ENCODE data around the gene CD209. TPM values are rescaled to one million over a fixed set of nuclear protein-coding genes. Genes with fewer than 3 reads are reported as not detected.
"Not testable (repeated sequence)": the region's sequence is repeated elsewhere in the genome, so short reads cannot be mapped to it uniquely, and the experiment has no call there.

Gene CD209
- total RNA-seq, 1 donor from 2014 or later = not detected

DNA sequence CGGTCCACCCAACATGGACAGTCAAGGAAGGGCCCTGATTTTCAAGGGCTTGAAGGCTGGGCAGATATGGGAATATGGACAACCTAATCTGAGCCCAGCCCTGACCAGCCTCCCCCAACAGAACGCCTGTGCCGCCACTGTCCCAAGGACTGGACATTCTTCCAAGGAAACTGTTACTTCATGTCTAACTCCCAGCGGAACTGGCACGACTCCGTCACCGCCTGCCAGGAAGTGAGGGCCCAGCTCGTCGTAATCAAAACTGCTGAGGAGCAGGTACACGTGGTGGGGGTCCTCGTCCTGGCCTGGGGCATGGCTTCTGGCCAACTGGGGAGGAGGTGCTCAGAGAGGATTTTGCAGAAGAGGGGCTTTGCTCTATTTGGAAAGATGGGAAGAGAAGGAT lies 19.2 kb upstream of the CD209 start:
- Histone ChIP-seq H2AFZ (replicated peaks) (no peak overlapping the region), H3K4me1 (no peaks in the 10 kb centered on the region), H3K9me3 (ENCODE audit: low read depth) (no peaks in the 10 kb centered on the region), H3K27me3 (peaks cover 11% of the 10 kb centered on the region), H3K36me3 (no peaks in the 10 kb centered on the region), H3K9ac (no peak overlapping the region), H3K4me2 (no peak overlapping the region), H3K4me3 (no peak overlapping the region), H3K79me2 (ENCODE audit: low read depth) (no peaks in the 10 kb centered on the region), H4K20me1 (ENCODE audit: low read depth) (no peaks in the 10 kb centered on the region), H3K27ac (no peak overlapping the region), H3F3A (ENCODE audit: low read depth) (no peaks in the 10 kb centered on the region)
- Mint-ChIP-seq H3K27me3 (ENCODE audit: insufficient read depth, low read depth) (peaks cover 10% of the 10 kb centered on the region), H3K27ac (no peak overlapping the region), H3K4me3 (no peak overlapping the region), H3K4me1 (no peaks in the 10 kb centered on the region), H3K36me3 (no peaks in the 10 kb centered on the region), H3K9me3 (peaks cover 12% of the 10 kb centered on the region)
- TF ChIP-seq EZH2phosphoT487 (IDR thresholded peaks at IDR 0.05) = no peak
- TF ChIP-seq, protein P1, sequence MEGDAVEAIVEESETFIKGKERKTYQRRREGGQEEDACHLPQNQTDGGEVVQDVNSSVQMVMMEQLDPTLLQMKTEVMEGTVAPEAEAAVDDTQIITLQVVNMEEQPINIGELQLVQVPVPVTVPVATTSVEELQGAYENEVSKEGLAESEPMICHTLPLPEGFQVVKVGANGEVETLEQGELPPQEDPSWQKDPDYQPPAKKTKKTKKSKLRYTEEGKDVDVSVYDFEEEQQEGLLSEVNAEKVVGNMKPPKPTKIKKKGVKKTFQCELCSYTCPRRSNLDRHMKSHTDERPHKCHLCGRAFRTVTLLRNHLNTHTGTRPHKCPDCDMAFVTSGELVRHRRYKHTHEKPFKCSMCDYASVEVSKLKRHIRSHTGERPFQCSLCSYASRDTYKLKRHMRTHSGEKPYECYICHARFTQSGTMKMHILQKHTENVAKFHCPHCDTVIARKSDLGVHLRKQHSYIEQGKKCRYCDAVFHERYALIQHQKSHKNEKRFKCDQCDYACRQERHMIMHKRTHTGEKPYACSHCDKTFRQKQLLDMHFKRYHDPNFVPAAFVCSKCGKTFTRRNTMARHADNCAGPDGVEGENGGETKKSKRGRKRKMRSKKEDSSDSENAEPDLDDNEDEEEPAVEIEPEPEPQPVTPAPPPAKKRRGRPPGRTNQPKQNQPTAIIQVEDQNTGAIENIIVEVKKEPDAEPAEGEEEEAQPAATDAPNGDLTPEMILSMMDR (IDR thresholded peaks at IDR 0.05) = no peak
- no peak for TF ChIP-seq EZH2 (IDR thresholded peaks at IDR 0.05)
- DNase-seq (ENCODE audit: low spot score) = no peak

DNA sequence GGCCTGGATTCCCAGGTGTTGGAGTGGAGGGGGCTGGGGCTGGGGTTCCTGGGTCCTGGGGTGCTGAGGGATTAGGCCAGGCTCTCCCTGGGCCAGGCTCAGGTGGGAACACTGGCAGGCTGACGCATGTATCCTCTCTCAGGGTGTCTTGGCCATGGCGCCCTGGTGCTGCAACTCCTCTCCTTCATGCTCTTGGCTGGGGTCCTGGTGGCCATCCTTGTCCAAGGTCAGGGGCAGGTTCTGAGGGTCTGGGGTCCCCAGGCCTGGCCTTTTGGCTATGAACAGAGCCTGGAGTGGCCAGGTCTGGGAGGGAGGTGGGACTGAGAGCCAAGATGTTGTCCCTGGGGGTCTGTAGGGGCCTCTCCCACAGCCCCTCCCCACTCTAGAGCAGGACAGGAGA lies 17.7 kb upstream of the CD209 start:
- H2AFZ ChIP-seq (replicated peaks); H3K9ac ChIP-seq; H3K27ac ChIP-seq; H3K9me3 ChIP-seq (ENCODE audit: low read depth); H3K4me1 Mint-ChIP-seq; H3K4me1 ChIP-seq; H3K36me3 Mint-ChIP-seq; H3K4me2 ChIP-seq; H3K27ac Mint-ChIP-seq; H3F3A ChIP-seq (ENCODE audit: low read depth); H3K36me3 ChIP-seq; H3K4me3 ChIP-seq; DNase-seq (ENCODE audit: low spot score); H3K4me3 Mint-ChIP-seq; H3K79me2 ChIP-seq (ENCODE audit: low read depth); H4K20me1 ChIP-seq (ENCODE audit: low read depth): not testable (repeated sequence)
- Mint-ChIP-seq H3K9me3 (peaks cover 19% of the 10 kb centered on the region), H3K27me3 (ENCODE audit: insufficient read depth, low read depth) (peaks cover 13% of the 10 kb centered on the region)
- peaks cover 11% of the 10 kb centered on the region for H3K27me3 ChIP-seq

DNA sequence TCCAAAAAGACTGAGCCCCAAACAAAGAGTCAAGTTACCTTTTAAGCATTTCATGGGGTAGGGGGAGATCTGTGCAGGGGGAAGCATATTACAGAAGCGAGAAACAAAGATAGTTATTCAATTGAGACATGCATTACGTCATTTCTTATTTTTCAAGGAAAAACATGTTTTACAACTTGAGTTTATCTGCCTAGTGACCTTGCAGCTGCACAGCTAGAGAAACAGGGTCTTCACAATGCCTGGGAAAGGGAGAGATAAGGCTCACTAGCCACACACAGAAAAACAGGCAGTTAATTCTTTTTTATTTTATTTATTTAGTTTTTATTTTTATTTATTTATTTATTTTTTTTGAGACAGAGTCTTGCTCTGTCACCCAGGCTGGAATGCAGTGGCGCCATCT lies 16.8 kb upstream of the CD209 start:
- H4K20me1 ChIP-seq (ENCODE audit: low read depth); H3K36me3 ChIP-seq; H3K79me2 ChIP-seq (ENCODE audit: low read depth); H3F3A ChIP-seq (ENCODE audit: low read depth); H3K27ac ChIP-seq; H3K4me1 ChIP-seq; H2AFZ ChIP-seq (replicated peaks); H3K9ac ChIP-seq; DNase-seq (ENCODE audit: low spot score); H3K27ac Mint-ChIP-seq; H3K36me3 Mint-ChIP-seq; H3K4me3 Mint-ChIP-seq; H3K4me2 ChIP-seq; H3K4me1 Mint-ChIP-seq; H3K4me3 ChIP-seq; H3K9me3 ChIP-seq (ENCODE audit: low read depth): not testable (repeated sequence)
- H3K27me3 Mint-ChIP-seq (ENCODE audit: insufficient read depth, low read depth) = peaks cover 15% of the 10 kb centered on the region
- H3K27me3 ChIP-seq = peaks cover 11% of the 10 kb centered on the region
- peaks cover 27% of the 10 kb centered on the region for H3K9me3 Mint-ChIP-seq

DNA sequence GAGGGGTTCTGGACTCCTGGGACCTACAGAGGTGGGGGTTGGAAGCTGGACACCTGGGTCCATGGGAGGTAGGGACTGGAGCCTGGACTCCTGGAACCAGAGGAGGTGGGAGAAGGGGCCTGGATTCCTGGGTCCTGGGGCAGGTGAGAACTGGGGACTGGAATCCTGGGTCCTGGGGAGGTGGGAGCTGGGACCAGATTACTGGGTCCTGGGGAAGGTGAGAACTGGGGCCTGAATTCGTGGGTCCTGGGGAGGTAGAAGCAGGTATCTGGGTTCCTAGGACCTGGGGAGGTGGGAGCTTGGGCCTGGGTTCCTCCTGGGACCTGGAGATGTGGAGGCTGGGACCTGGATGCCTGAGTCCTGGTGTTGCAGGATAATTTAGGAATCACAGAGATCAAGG lies 16.4 kb upstream of the CD209 start:
- no peak for DNase-seq (ENCODE audit: low spot score)
- H3K9me3 ChIP-seq (ENCODE audit: low read depth) = peaks cover 7% of the 10 kb centered on the region

More for the DNA sequence above, 16.4 kb upstream of the CD209 start:
- H3K27ac Mint-ChIP-seq = no peak overlapping the region
- H3K4me3 ChIP-seq = no peak overlapping the region
- peaks cover 32% of the 10 kb centered on the region for H3K9me3 Mint-ChIP-seq
- H4K20me1 ChIP-seq (ENCODE audit: low read depth) = no peaks in the 10 kb centered on the region
- H3F3A ChIP-seq (ENCODE audit: low read depth) = no peaks in the 10 kb centered on the region
- no peaks in the 10 kb centered on the region for H3K4me1 Mint-ChIP-seq
- no peaks in the 10 kb centered on the region for H3K79me2 ChIP-seq (ENCODE audit: low read depth)
- H3K4me2 ChIP-seq = no peak overlapping the region
- no peak overlapping the region for H3K27ac ChIP-seq
- H3K36me3 Mint-ChIP-seq = no peaks in the 10 kb centered on the region
- no peak overlapping the region for H2AFZ ChIP-seq (replicated peaks)
- H3K27me3 ChIP-seq = peaks cover 11% of the 10 kb centered on the region
- H3K27me3 Mint-ChIP-seq (ENCODE audit: insufficient read depth, low read depth) = peaks cover 15% of the 10 kb centered on the region
- H3K9ac ChIP-seq = no peak overlapping the region
- H3K36me3 ChIP-seq = no peaks in the 10 kb centered on the region
- TF ChIP-seq, protein P1 (IDR thresholded peaks at IDR 0.05) = no peak
- no peak for TF ChIP-seq EZH2phosphoT487 (IDR thresholded peaks at IDR 0.05)
- no peak for TF ChIP-seq EZH2 (IDR thresholded peaks at IDR 0.05)
- no peak overlapping the region for H3K4me3 Mint-ChIP-seq
- H3K4me1 ChIP-seq = no peaks in the 10 kb centered on the region

All from neural progenitor cell (in vitro differentiated cells).